AG10803 (cell line): ENCODE data around the gene CACNA1C.

ENCODE experiments used
- DNase-seq: peaks from one replicate; pipeline ENCODE4 v3.0.0; 2010; ENCODE audit warnings: low read depth
- H3K4me3 ChIP-seq: 2 replicates; pipeline ENCODE4 v1.5.1; 2011; ENCODE audit warnings: mild to moderate bottlenecking, low read length, control low read depth
- CTCF ChIP-seq: conservative IDR thresholded peaks from 2 replicates; pipeline ENCODE4 v1.5.1; 2011; ENCODE audit warnings: mild to moderate bottlenecking, low read length, control low read depth, inconsistent platforms

CACNA1C gene

GRCh38 chr12:2467447-2468195 lies 414.8 kb downstream of the CACNA1C start:
- no peak overlapping the region for H3K4me3 ChIP-seq
- no peak for DNase-seq
- no peak for TF ChIP-seq CTCF

GRCh38 chr12:2475984-2476383 lies 423.2 kb downstream of the CACNA1C start:
- TF ChIP-seq CTCF = no peak
- no peak for DNase-seq
- H3K4me3 ChIP-seq = no peak overlapping the region

- TF ChIP-seq CTCF = no peak
- DNase-seq = no peak
- no peak overlapping the region for H3K4me3 ChIP-seq
Measured at GRCh38 chr12:2477009-2477766, 424.4 kb downstream of the CACNA1C start.

GRCh38 chr12:2479851-2480535 lies 427.2 kb downstream of the CACNA1C start:
- no peak for TF ChIP-seq CTCF
- DNase-seq = no peak

GRCh38 chr12:2481346-2481745 lies 428.6 kb downstream of the CACNA1C start:
- H3K4me3 ChIP-seq = no peak overlapping the region
- no peak for TF ChIP-seq CTCF
- DNase-seq = no peak

More at GRCh38 chr12:2479851-2480535, 427.2 kb downstream of the CACNA1C start:
- no peak overlapping the region for H3K4me3 ChIP-seq

GRCh38 chr12:2481951-2482350 lies 429.2 kb downstream of the CACNA1C start:
- no peak for TF ChIP-seq CTCF
- no peak overlapping the region for H3K4me3 ChIP-seq
- DNase-seq = peak; percentile 13
